MCF 10A (cell line): ENCODE data around the gene TMPRSS9. TPM values are rescaled to one million over a fixed set of nuclear protein-coding genes. Genes with fewer than 3 reads are reported as not detected.

Experiments
- BruUV-seq: library from RNA; stranded (reverse); fragments of 400-500 nt; replicated peaks from 2 replicates; lab custom pipeline; 2021; lab: Mats Ljungman, UMichigan
- CTCF ChIA-PET: fragments of 300-600 bp; sonication (Branson Sonifier 250); formaldehyde crosslinking; extraction: SDS; loops from one replicate; lab custom pipeline; 2021; ENCODE audit warnings: antibody characterized with exemption, inconsistent platforms; lab: Yijun Ruan, JAX
- POLR2A ChIA-PET: fragments of 300-600, 350-650 bp; sonication (Branson Sonifier 250); formaldehyde crosslinking; extraction: SDS; loops from one replicate; lab custom pipeline; 2020; ENCODE audit warnings: antibody characterized with exemption, inconsistent platforms; lab: Yijun Ruan, JAX
- DNase-seq: peaks from one replicate; pipeline ENCODE4 v3.0.0-alpha.2; 2018; ENCODE audit not compliant: unreplicated experiment
- H3K27ac Mint-ChIP-seq: one replicate; pipeline ENCODE4 v1.8.0; 2022; ENCODE audit warnings: mild to moderate bottlenecking, low read depth, mixed read lengths; ENCODE audit not compliant: unreplicated experiment
- H3K27me3 Mint-ChIP-seq: one replicate; pipeline ENCODE4 v1.8.0; 2022; ENCODE audit warnings: mixed read lengths; ENCODE audit not compliant: insufficient read depth, unreplicated experiment
- H3K36me3 Mint-ChIP-seq: one replicate; pipeline ENCODE4 v1.8.0; 2022; ENCODE audit warnings: mild to moderate bottlenecking, moderate library complexity, mixed read lengths; ENCODE audit not compliant: insufficient read depth, unreplicated experiment
- H3K4me1 Mint-ChIP-seq: one replicate; pipeline ENCODE4 v1.8.0; 2022; ENCODE audit warnings: mixed read lengths; ENCODE audit not compliant: insufficient read depth, unreplicated experiment
- H3K4me3 Mint-ChIP-seq: one replicate; pipeline ENCODE4 v1.8.0; 2022; ENCODE audit warnings: mild to moderate bottlenecking, moderate library complexity, mixed read lengths; ENCODE audit not compliant: unreplicated experiment
- H3K9me3 Mint-ChIP-seq: one replicate; pipeline ENCODE4 v1.8.0; 2022; ENCODE audit warnings: mixed read lengths; ENCODE audit not compliant: unreplicated experiment
- CTCF ChIP-seq: fragments of 200-600 bp; IDR thresholded peaks from one replicate; pipeline ENCODE4 v1.8.0; 2022; ENCODE audit warnings: antibody characterized with exemption, mild to moderate bottlenecking; ENCODE audit not compliant: unreplicated experiment
- intact Hi-C: fragments of 100-400 bp; cut with micrococcal nuclease; formaldehyde crosslinking; loops from 2 replicates; pipeline ENCODE4 v1.14.1; 2022
- total RNA-seq: library from RNA; stranded (reverse); gene quantifications from 2 replicates; pipeline ENCODE4 v1.2.3, GENCODE V29; 2022

Gene TMPRSS9
- total RNA-seq, 1 experiment from 2014 or later, result not detected

GRCh38 chr19:2338751-2339643, 21.1 kb upstream of the TMPRSS9 start:
- Mint-ChIP-seq H3K9me3 (no peaks in the 10 kb centered on the region), H3K36me3 (peaks cover 18% of the 10 kb centered on the region), H3K27ac (no peak overlapping the region), H3K4me1 (no peaks in the 10 kb centered on the region), H3K27me3 (no peaks in the 10 kb centered on the region), H3K4me3 (no peak overlapping the region)
- intact Hi-C loops, result no loop called here
- TF ChIP-seq CTCF, result no peak
- ChIA-PET CTCF (no interaction called here), POLR2A (no interaction called here)
- no TSS peak for BruUV-seq
- no peak for DNase-seq

- no TSS peak for BruUV-seq
- no peak for DNase-seq
- no peak overlapping the region for H3K4me3 Mint-ChIP-seq
- H3K27me3 Mint-ChIP-seq, result no peaks in the 10 kb centered on the region
- peaks cover 18% of the 10 kb centered on the region for H3K36me3 Mint-ChIP-seq
- no peaks in the 10 kb centered on the region for H3K4me1 Mint-ChIP-seq
- TF ChIP-seq CTCF, result no peak
- H3K27ac Mint-ChIP-seq, result no peak overlapping the region
- ChIA-PET CTCF (no interaction called here), POLR2A (no interaction called here)
- intact Hi-C loops, result no loop called here
- H3K9me3 Mint-ChIP-seq, result no peaks in the 10 kb centered on the region
Observed at GRCh38 chr19:2339644-2340310, 20.3 kb upstream of the TMPRSS9 start.

- intact Hi-C loops, result no loop called here
- no peak for DNase-seq
- Mint-ChIP-seq H3K9me3 (no peaks in the 10 kb centered on the region), H3K36me3 (peaks cover 18% of the 10 kb centered on the region), H3K27ac (no peak overlapping the region), H3K4me1 (peaks cover 3% of the 10 kb centered on the region), H3K27me3 (no peaks in the 10 kb centered on the region), H3K4me3 (no peak overlapping the region)
- POLR2A ChIA-PET, result no interaction called here
- no TSS peak for BruUV-seq
- no peak for TF ChIP-seq CTCF
- CTCF ChIA-PET, result interaction anchor here (0.5 kb wide), 1 partner anchor 296 kb away, joined by 3 read pairs; no protein-coding TSS in a partner anchor
Observed at GRCh38 chr19:2340496-2341243, 19.4 kb upstream of the TMPRSS9 start.

- peaks cover 7% of the 10 kb centered on the region for H3K4me1 Mint-ChIP-seq
- peaks cover 18% of the 10 kb centered on the region for H3K36me3 Mint-ChIP-seq
- intact Hi-C loops, result no loop called here
- no peak for DNase-seq
- ChIA-PET CTCF (no interaction called here), POLR2A (no interaction called here)
- no peak overlapping the region for H3K27ac Mint-ChIP-seq
- no peak for TF ChIP-seq CTCF
- no peaks in the 10 kb centered on the region for H3K27me3 Mint-ChIP-seq
- no peaks in the 10 kb centered on the region for H3K9me3 Mint-ChIP-seq
- H3K4me3 Mint-ChIP-seq, result no peak overlapping the region
- no TSS peak for BruUV-seq
Observed at GRCh38 chr19:2341244-2341751, 18.8 kb upstream of the TMPRSS9 start.
